Ascending aorta (tissue), 2 donors: ENCODE data around the gene C19orf44. TPM values are rescaled to one million over a fixed set of nuclear protein-coding genes. Genes with fewer than 3 reads are reported as not detected.
"Not testable (repeated sequence)": the region's sequence is repeated elsewhere in the genome, so short reads cannot be mapped to it uniquely, and the experiment has no call there.

Experiments used
- DNase-seq, 2 donors: peaks; one replicate each; pipeline ENCODE4 v3.0.0-alpha.2; 2019; ENCODE audit warnings: low spot score in 2 of 2
- H3K27ac ChIP-seq, 2 donors: fragments of 200-600 bp; sonication (generic); one replicate each; pipeline ENCODE4 v1.5.1; 2016 to 2017; ENCODE audit warnings: mild to moderate bottlenecking in 1 of 2
- H3K27me3 ChIP-seq: fragments of 200-600 bp; sonication (generic); one replicate; pipeline ENCODE4 v1.5.1; 2017
- H3K36me3 ChIP-seq, 2 donors: fragments of 200-600 bp; sonication (generic); one replicate each; pipeline ENCODE4 v1.5.1; 2016
- H3K4me1 ChIP-seq, 2 donors: fragments of 200-600 bp; sonication (generic); one replicate each; pipeline ENCODE4 v1.5.1; 2016 to 2017; ENCODE audit warnings: mild to moderate bottlenecking in 1 of 2
- H3K4me3 ChIP-seq, 2 donors: fragments of 200-600 bp; sonication (generic); one replicate each; pipeline ENCODE4 v1.5.1; 2016 to 2017; ENCODE audit warnings: mild to moderate bottlenecking in 1 of 2
- H3K9me3 ChIP-seq, 2 donors: fragments of 200-600 bp; sonication (generic); one replicate each; pipeline ENCODE4 v1.5.1; 2016
- CTCF ChIP-seq, 3 experiments: fragments of 200-600 bp in 2 of 3; fragments of 450-650 bp in 1 of 3; sonication (generic) in 2 of 3; IDR thresholded peaks; one replicate each; pipeline ENCODE4 v1.5.1; 2016 to 2019; ENCODE audit warnings: antibody characterized with exemption in 3 of 3, mild to moderate bottlenecking in 1 of 3, moderate library complexity in 1 of 3
- intact Hi-C: fragments of 100-400 bp; cut with DNase I; formaldehyde crosslinking; loops from one replicate; pipeline ENCODE4 v1.15.1; 2023
- total RNA-seq: library from RNA; depleted of rRNA; stranded (reverse); fragments of >200 nt; gene quantifications from one replicate; pipeline ENCODE4 v1.1.0, GENCODE V29; 2016

Gene C19orf44
- total RNA-seq, 1 donor from 2014 or later: 5.1 TPM

GRCh38 chr19:16470911-16471811 lies 25.0 kb upstream of the C19orf44 start:
- intact Hi-C loops: no loop called here
- Histone ChIP-seq H3K4me3 (peak overlapping the region; percentile 88 to 100), H3K27me3 (no peaks in the 10 kb centered on the region), H3K36me3 (no peaks in the 10 kb centered on the region), H3K4me1 (peaks cover 3 to 12% of the 10 kb centered on the region in 2 donors), H3K27ac (peak overlapping the region; percentile 41 to 85), H3K9me3 (no peaks in the 10 kb centered on the region)
- no peak for TF ChIP-seq CTCF (IDR thresholded peaks at IDR 0.05)
- DNase-seq: no peak

GRCh38 chr19:16472559-16472899 lies 23.7 kb upstream of the C19orf44 start:
- H3K4me1 ChIP-seq: peaks cover 3 to 12% of the 10 kb centered on the region in 2 donors
- H3K36me3 ChIP-seq, DNase-seq, H3K9me3 ChIP-seq, H3K27me3 ChIP-seq: not testable (repeated sequence)
- peak overlapping the region; percentile 88 to 100 for H3K4me3 ChIP-seq
- intact Hi-C loops: loop anchor here (1.0 kb wide), 2 partner anchors 24 to 70 kb away; partner anchors contain the start of genes C19orf44, CALR3 and CHERP
- H3K27ac ChIP-seq: peak overlapping the region; percentile 85 to 87

- Histone ChIP-seq H3K27ac (no peak overlapping the region), H3K36me3 (no peaks in the 10 kb centered on the region), H3K27me3 (no peaks in the 10 kb centered on the region), H3K4me3 (no peak overlapping the region), H3K9me3 (no peaks in the 10 kb centered on the region), H3K4me1 (peaks cover 3 to 12% of the 10 kb centered on the region in 2 donors)
- no peak for DNase-seq
- TF ChIP-seq CTCF (IDR thresholded peaks at IDR 0.05): no peak
- intact Hi-C loops: loop anchor here (1.0 kb wide), 2 partner anchors 23 to 69 kb away; partner anchors contain the start of genes C19orf44, CALR3 and CHERP
These were observed 23.2 kb upstream of the C19orf44 start for GRCh38 chr19:16472992-16473391.

- no peaks in the 10 kb centered on the region for H3K36me3 ChIP-seq
- H3K9me3 ChIP-seq: no peaks in the 10 kb centered on the region
- H3K4me3 ChIP-seq: no peak overlapping the region
- no peak for DNase-seq
- no peak overlapping the region for H3K27ac ChIP-seq
- intact Hi-C loops: no loop called here
- TF ChIP-seq CTCF (IDR thresholded peaks at IDR 0.05): no peak
- H3K4me1 ChIP-seq: peaks cover 3 to 12% of the 10 kb centered on the region in 2 donors
- H3K27me3 ChIP-seq: no peaks in the 10 kb centered on the region
These were observed 22.3 kb upstream of the C19orf44 start for GRCh38 chr19:16473875-16474392.

GRCh38 chr19:16476401-16476800 lies 19.8 kb upstream of the C19orf44 start:
- no peaks in the 10 kb centered on the region for H3K27me3 ChIP-seq
- no peak for TF ChIP-seq CTCF (IDR thresholded peaks at IDR 0.05)
- no peak overlapping the region for H3K27ac ChIP-seq
- peaks cover 0 to 5% of the 10 kb centered on the region in 2 donors for H3K4me1 ChIP-seq
- no peaks in the 10 kb centered on the region for H3K36me3 ChIP-seq
- DNase-seq: no peak
- intact Hi-C loops: no loop called here
- H3K9me3 ChIP-seq: no peaks in the 10 kb centered on the region
- no peak overlapping the region for H3K4me3 ChIP-seq

- H3K4me3 ChIP-seq: no peak overlapping the region
- DNase-seq: no peak
- no peaks in the 10 kb centered on the region for H3K9me3 ChIP-seq
- no peak overlapping the region for H3K27ac ChIP-seq
- no peaks in the 10 kb centered on the region for H3K36me3 ChIP-seq
- TF ChIP-seq CTCF (IDR thresholded peaks at IDR 0.05): no peak
- intact Hi-C loops: no loop called here
- no peaks in the 10 kb centered on the region for H3K27me3 ChIP-seq
- H3K4me1 ChIP-seq: peaks cover 0 to 3% of the 10 kb centered on the region in 2 donors
These were observed 18.9 kb upstream of the C19orf44 start for GRCh38 chr19:16477311-16477710.
